GM19463 (cell line): ENCODE measurements around the gene HOXA2.

Experiments used
- ATAC-seq: cut with Tn5 transposase; IDR thresholded peaks from one replicate; pipeline ENCODE4 v1.9.1; 2021; ENCODE audit warnings: mild to moderate bottlenecking, moderate library complexity; ENCODE audit not compliant: unreplicated experiment

The HOXA2 gene

DNA sequence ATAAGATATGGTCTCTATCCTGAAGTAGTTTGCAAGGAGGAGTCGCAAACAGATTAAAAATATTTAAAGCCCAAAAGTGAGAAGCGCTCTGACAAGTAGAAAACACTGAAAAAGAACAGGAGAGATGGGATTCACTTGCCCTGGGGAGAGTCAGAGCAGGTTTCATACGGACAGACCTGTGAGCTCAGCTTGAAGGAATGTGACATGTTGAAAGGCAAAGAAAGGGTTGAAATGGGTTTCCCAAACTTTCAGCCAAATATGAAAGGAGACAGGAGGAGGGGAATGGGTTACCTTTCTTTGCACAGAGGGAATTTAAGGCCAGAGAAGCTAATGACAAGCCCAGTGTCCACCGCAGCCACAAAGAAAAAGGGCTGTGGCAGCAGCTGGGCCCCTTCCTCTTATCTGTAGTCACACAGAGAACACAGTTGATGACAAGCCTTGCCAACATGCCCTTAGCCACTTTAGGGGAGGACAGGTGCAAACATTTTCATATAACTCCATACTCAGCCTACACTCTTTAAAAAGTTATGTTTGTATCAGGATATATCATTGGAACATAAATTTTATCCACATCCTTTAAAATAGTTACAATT lies 21.5 kb downstream of the HOXA2 start:
- no peak for ATAC-seq

- no peak for ATAC-seq
These were observed 23.1 kb downstream of the HOXA2 start for GRCh38 chr7:27079234-27079975.

GRCh38 chr7:27078616-27079233 lies 23.8 kb downstream of the HOXA2 start:
- ATAC-seq: no peak

- ATAC-seq: no peak
These were observed 29.4 kb downstream of the HOXA2 start for GRCh38 chr7:27073076-27073475.

GRCh38 chr7:27071622-27072390 lies 30.7 kb downstream of the HOXA2 start:
- ATAC-seq: no peak

- no peak for ATAC-seq
These were observed 34.2 kb downstream of the HOXA2 start for GRCh38 chr7:27068259-27068658.

DNA sequence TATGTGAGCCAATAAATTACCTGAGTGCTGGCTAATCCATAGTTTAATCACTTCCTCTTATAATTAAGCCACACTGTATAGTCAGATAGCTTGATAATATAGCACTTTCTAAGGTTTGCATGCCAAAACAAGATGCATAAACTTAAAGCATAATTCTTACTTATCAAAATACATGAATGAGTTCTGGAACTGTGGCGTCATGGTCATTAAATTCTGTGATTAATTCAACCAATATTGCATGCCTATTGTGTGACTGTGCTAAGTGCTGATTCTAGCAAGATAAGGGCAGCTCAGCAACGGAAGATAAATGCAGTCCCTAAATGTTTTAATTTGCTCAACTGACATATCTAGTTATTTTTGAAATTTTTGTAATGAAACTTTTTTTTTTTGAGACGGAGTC lies 36.3 kb downstream of the HOXA2 start:
- ATAC-seq: no peak

GRCh38 chr7:27065709-27066108 lies 36.8 kb downstream of the HOXA2 start:
- no peak for ATAC-seq

DNA sequence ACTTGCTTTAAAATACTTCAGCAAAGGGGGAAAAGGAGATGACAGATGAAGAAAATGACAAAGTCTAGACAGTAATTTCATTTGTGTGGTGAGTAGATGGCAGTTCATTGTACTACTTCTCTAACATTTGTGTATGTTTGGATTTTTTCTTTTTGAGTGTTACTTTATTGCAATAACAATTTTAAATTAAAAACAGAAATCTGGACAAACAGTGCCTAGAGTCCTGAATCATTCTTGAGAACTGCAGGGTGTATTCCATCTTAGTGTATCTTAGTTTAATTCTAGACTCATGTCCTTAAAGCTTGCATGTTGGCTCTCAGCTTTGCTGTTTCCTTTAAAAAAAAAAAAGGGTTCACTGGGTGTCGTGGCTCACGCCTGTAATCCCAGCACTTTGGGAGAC lies 37.8 kb downstream of the HOXA2 start:
- ATAC-seq: no peak

DNA sequence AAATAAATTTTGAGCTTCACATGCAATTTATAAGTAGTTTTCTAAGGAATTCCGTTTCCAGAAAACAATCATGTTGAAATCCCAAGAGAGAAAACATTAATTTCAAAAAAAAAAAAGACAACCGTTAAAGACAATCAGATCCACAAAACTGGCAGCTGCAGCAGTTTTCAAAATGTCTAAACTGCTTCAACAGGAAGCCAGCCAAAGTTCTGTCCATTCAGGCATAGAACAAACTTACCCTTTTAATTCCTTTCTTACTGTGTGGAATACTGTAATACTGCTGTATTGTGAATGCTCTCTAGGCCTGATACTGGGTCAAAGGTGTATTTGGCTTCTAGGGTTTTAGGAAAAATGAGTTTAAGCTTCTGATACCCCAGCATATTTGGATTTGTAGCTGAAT lies 38.3 kb downstream of the HOXA2 start:
- ATAC-seq: no peak

- ATAC-seq: no peak
These were observed 39.5 kb downstream of the HOXA2 start for GRCh38 chr7:27062946-27063345.

DNA sequence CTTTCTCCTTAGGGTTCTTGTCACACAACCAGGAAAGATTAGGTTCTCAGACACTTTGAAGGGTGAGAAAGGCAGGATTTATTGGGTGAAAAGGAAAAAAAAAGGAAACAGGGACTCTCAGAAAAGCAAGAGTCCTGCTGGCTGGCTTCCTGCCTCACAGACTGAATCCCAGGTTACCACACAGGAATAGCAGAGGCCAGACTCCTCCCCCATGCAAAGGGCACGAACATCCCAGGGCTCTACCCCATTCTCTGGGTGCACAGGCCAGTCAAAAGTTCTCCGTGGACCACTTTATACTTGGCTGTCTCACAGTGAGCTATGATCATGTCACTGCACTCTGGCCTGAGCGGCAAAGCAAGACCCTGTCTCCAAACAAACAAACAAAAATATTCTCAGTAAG lies 49.3 kb downstream of the HOXA2 start:
- ATAC-seq: no peak

GRCh38 chr7:27051451-27051850 lies 51.0 kb downstream of the HOXA2 start:
- ATAC-seq: no peak
